OCI-LY1 (cell line): ENCODE data around the gene TRIM25.

ENCODE experiments used
- EZH2 ChIP-seq: fragments of 200-600 bp; sonication (generic), shearing (Covaris generic); IDR thresholded peaks from 2 replicates; pipeline ENCODE4 v1.8.0; 2017; ENCODE audit warnings: borderline replicate concordance, mixed run types, mild to moderate bottlenecking, antibody characterized with exemption, low read length, moderate library complexity, mixed read lengths
- TF ChIP-seq, protein P1 (sequence below): fragments of 200-600 bp; sonication (generic), shearing (Covaris generic); IDR thresholded peaks from 2 replicates; pipeline ENCODE4 v1.5.1; 2017; ENCODE audit warnings: mild to moderate bottlenecking, antibody characterized with exemption, low read length, moderate library complexity, mixed read lengths

DNA sequence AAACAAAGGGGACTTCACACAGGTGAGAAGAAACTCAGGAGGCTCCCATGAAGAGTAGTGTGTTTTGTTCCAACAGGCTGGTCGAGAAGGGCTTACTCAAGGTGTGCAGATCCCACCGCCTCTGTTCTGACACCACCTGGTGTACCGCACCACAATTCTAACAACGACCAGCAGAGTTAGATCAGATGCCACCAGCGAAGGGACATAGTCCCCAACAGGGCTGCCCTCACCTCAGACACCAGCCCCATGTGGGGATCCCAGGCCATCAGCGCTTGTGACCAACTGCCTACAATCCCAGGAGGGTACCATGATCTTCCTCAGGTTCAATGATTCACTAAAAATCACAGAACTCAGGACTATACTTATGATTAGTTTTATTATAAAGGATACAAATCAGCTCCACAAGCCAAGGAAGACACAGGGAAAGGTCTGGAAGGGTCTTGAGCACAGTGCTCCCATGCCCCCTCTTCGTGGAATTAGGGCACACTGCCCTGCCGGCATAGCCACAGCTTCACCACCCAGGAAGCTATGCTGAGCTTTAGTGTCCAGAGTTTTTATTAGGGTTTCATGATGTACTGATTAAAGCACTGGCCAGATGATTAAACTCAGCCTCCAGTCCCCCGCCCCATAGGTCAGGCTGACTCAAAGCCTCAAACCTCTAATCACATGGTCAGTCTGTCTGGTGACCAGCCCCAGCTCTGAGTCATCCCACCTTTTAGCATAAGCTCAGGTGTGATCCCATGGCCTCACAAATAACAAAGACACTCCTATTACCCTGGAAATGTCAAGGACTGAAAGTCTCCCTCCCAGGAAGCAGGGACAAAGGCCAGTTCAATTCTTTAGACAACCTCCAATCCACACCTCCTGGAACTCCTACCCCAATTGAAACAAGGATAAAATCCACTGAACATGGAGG is 26.0 kb downstream of the TRIM25 start:
- TF ChIP-seq, protein P1, sequence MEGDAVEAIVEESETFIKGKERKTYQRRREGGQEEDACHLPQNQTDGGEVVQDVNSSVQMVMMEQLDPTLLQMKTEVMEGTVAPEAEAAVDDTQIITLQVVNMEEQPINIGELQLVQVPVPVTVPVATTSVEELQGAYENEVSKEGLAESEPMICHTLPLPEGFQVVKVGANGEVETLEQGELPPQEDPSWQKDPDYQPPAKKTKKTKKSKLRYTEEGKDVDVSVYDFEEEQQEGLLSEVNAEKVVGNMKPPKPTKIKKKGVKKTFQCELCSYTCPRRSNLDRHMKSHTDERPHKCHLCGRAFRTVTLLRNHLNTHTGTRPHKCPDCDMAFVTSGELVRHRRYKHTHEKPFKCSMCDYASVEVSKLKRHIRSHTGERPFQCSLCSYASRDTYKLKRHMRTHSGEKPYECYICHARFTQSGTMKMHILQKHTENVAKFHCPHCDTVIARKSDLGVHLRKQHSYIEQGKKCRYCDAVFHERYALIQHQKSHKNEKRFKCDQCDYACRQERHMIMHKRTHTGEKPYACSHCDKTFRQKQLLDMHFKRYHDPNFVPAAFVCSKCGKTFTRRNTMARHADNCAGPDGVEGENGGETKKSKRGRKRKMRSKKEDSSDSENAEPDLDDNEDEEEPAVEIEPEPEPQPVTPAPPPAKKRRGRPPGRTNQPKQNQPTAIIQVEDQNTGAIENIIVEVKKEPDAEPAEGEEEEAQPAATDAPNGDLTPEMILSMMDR, result no peak
- TF ChIP-seq EZH2, result no peak
